ENCODE measurements around the gene DIS3L2.
"Not testable (repeated sequence)": the region's sequence is repeated elsewhere in the genome, so short reads cannot be mapped to it uniquely, and the experiment has no call there.

DIS3L2 gene

GRCh38 chr2:232326274-232327104 lies 365.0 kb downstream of the DIS3L2 start:
- not testable (repeated sequence) for DNase-seq

- peak; percentile 84 for DNase-seq
Observed at GRCh38 chr2:232327105-232328031, 365.9 kb downstream of the DIS3L2 start.

- DNase-seq: no peak
Observed at GRCh38 chr2:232328032-232328422, 366.5 kb downstream of the DIS3L2 start.

- DNase-seq: no peak
Observed at GRCh38 chr2:232328516-232329460, 367.3 kb downstream of the DIS3L2 start.

GRCh38 chr2:232329716-232330067 lies 368.2 kb downstream of the DIS3L2 start:
- DNase-seq: no peak

GRCh38 chr2:232330068-232330999 lies 368.8 kb downstream of the DIS3L2 start:
- no peak for DNase-seq

- DNase-seq: not testable (repeated sequence)
Observed at GRCh38 chr2:232331061-232331460, 369.5 kb downstream of the DIS3L2 start.

- DNase-seq: not testable (repeated sequence)
Observed at GRCh38 chr2:232331641-232332040, 370.1 kb downstream of the DIS3L2 start.

- DNase-seq: not testable (repeated sequence)
Observed at GRCh38 chr2:232332244-232332939, 370.9 kb downstream of the DIS3L2 start.

- no peak for DNase-seq
Observed at GRCh38 chr2:232332940-232333259, 371.4 kb downstream of the DIS3L2 start.

- no peak for DNase-seq
Observed at GRCh38 chr2:232333361-232334135, 372.0 kb downstream of the DIS3L2 start.

- not testable (repeated sequence) for DNase-seq
Observed at GRCh38 chr2:232334136-232334884, 372.8 kb downstream of the DIS3L2 start.

- not testable (repeated sequence) for DNase-seq
Observed at GRCh38 chr2:232334885-232335205, 373.3 kb downstream of the DIS3L2 start.

GRCh38 chr2:232335206-232335858 lies 373.8 kb downstream of the DIS3L2 start:
- DNase-seq: not testable (repeated sequence)

- DNase-seq: no peak
Observed at GRCh38 chr2:232335859-232336215, 374.3 kb downstream of the DIS3L2 start.

GRCh38 chr2:232336241-232336736 lies 374.8 kb downstream of the DIS3L2 start:
- DNase-seq: no peak

- no peak for DNase-seq
Observed at GRCh38 chr2:232336981-232337720, 375.6 kb downstream of the DIS3L2 start.

All from activated CD4-positive, alpha-beta T cell treated with anti-CD3 and anti-CD28 coated beads, Interleukin-2, amount 50 U/mL, for 16 hours (primary cell).